Stomach (tissue), 4 donors: Measurements from ENCODE around the gene NEK6.

ENCODE experiments used
- POLR2AphosphoS5 ChIP-seq, 3 donors: sonication (generic); formaldehyde crosslinking; IDR thresholded peaks; one replicate each; pipeline ENCODE4 v1.6.1; 2016; ENCODE audit warnings: antibody characterized with exemption in 3 of 3
- TF ChIP-seq, protein P1 (sequence below), 7 experiments: fragments of 450-650 bp in 4 of 7; fragments of 200-600 bp in 3 of 7; sonication (generic) in 3 of 7; IDR thresholded peaks; one replicate each; pipeline ENCODE4 v1.5.1; 2016 to 2019; ENCODE audit warnings: antibody characterized with exemption in 7 of 7, control low read depth in 2 of 7, mild to moderate bottlenecking in 1 of 7

DNA sequence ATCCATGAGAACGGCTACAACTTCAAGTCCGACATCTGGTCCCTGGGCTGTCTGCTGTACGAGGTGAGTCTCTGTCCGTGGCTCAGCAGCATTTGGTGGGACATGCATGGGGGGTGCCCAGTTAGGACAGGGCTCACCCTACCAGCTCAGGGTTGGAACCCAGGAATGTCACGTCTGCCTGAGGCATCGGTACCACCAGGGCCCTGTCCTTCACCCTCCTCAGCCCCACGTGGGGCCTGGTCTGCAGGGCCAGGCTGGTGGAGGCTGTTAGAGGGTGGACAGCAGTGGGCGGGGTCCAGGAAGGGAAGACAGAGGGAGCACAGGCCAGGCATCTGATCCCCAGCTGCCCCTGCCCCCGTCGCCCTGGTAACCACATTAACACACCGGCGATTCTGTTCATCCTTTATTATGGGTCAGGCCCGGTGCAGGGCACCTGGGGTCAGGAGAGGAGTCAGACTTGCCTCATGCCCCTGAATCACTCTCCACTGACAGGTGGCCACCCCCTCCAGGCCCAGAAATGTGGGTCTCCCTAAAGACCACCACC lies 81.9 kb downstream of the NEK6 start:
- no peak for TF ChIP-seq POLR2AphosphoS5 (IDR thresholded peaks at IDR 0.05)
- TF ChIP-seq, protein P1, sequence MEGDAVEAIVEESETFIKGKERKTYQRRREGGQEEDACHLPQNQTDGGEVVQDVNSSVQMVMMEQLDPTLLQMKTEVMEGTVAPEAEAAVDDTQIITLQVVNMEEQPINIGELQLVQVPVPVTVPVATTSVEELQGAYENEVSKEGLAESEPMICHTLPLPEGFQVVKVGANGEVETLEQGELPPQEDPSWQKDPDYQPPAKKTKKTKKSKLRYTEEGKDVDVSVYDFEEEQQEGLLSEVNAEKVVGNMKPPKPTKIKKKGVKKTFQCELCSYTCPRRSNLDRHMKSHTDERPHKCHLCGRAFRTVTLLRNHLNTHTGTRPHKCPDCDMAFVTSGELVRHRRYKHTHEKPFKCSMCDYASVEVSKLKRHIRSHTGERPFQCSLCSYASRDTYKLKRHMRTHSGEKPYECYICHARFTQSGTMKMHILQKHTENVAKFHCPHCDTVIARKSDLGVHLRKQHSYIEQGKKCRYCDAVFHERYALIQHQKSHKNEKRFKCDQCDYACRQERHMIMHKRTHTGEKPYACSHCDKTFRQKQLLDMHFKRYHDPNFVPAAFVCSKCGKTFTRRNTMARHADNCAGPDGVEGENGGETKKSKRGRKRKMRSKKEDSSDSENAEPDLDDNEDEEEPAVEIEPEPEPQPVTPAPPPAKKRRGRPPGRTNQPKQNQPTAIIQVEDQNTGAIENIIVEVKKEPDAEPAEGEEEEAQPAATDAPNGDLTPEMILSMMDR (IDR thresholded peaks at IDR 0.05), result no peak
